ENCODE measurements around the gene HYDIN.

Gene HYDIN

DNA sequence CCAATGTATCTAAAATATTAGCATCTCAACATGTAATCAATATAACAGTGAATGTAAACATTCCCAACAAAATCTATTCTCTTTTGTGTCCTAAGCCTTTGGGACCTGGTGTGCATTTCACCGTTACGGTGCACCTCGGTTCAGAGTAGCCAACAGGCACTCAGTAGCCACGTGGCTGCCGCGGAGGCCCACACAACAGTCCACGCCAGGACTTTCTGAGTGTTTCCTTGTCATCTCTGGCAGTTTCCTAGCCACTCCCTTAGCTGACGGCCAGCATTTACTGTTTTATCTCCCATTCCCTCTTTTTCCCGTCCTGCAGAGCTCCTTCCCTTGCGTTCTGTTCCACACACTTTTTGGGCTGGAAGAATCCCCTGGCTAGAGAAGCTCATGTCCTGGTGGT, 465.9 kb downstream of the HYDIN start:
- TF ChIP-seq, protein P1, sequence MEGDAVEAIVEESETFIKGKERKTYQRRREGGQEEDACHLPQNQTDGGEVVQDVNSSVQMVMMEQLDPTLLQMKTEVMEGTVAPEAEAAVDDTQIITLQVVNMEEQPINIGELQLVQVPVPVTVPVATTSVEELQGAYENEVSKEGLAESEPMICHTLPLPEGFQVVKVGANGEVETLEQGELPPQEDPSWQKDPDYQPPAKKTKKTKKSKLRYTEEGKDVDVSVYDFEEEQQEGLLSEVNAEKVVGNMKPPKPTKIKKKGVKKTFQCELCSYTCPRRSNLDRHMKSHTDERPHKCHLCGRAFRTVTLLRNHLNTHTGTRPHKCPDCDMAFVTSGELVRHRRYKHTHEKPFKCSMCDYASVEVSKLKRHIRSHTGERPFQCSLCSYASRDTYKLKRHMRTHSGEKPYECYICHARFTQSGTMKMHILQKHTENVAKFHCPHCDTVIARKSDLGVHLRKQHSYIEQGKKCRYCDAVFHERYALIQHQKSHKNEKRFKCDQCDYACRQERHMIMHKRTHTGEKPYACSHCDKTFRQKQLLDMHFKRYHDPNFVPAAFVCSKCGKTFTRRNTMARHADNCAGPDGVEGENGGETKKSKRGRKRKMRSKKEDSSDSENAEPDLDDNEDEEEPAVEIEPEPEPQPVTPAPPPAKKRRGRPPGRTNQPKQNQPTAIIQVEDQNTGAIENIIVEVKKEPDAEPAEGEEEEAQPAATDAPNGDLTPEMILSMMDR (IDR thresholded peaks at IDR 0.05) = no peak
- H3K36me3 ChIP-seq = peaks cover 92% of the 10 kb centered on the region
- H3K27ac ChIP-seq = no peak overlapping the region
- no peaks in the 10 kb centered on the region for H3K4me1 ChIP-seq (ENCODE audit: control insufficient read depth in 1 of 2, insufficient read depth in 1 of 2, low read depth in 1 of 2, low read length in 1 of 2)
- no peaks in the 10 kb centered on the region for H3K9me3 ChIP-seq
- no peaks in the 10 kb centered on the region for H3K27me3 ChIP-seq
- H3K4me3 ChIP-seq (ENCODE audit: low read depth in 1 of 2, low read length in 1 of 2) = no peak overlapping the region

DNA sequence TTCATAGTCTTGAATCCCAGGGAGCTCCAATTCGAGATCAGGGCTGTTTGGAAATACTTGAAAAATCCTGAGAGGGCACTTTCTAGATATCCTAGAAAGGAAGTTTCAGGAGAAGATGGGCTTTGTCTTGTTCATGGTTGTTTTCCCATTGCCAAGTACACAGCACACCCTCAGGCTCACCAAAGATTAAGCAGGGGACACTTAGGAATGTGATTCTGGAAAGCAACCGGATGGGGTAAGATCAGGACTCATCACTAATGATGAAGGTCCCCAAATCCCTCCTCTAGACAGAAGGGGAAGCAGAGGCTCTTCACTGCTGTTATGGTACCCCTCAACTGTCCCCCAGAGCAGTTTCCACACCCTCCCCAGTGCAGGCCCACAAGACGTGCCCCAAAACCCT, 470.3 kb downstream of the HYDIN start:
- TF ChIP-seq, protein P1 (IDR thresholded peaks at IDR 0.05) = no peak
- peaks cover 93% of the 10 kb centered on the region for H3K36me3 ChIP-seq
- no peaks in the 10 kb centered on the region for H3K9me3 ChIP-seq
- H3K4me3 ChIP-seq (ENCODE audit: low read depth in 1 of 2, low read length in 1 of 2) = no peak overlapping the region
- H3K27me3 ChIP-seq = no peaks in the 10 kb centered on the region
- no peak overlapping the region for H3K27ac ChIP-seq
- no peaks in the 10 kb centered on the region for H3K4me1 ChIP-seq (ENCODE audit: control insufficient read depth in 1 of 2, insufficient read depth in 1 of 2, low read depth in 1 of 2, low read length in 1 of 2)

DNA sequence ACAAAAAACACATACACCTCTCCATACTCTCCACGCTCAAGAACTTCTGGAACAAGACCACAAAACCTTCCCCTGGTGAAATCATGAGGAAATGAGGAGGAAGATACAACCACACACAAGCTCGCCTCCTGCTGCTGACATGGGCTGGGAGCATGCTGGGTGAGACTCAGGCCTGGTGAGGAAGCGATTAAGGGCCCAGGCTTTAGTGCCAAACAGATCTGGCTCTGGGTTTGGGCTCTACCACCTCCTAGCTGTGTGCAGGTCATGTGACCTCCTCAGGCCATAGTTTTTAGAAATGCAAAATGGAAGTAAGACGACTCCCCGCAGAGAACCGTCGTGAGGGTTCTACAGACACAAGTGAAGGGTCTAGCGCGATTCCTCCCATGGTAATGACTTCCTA, 470.9 kb downstream of the HYDIN start:
- Histone ChIP-seq H3K36me3 (peaks cover 94% of the 10 kb centered on the region), H3K4me3 (ENCODE audit: low read depth in 1 of 2, low read length in 1 of 2) (no peak overlapping the region), H3K4me1 (ENCODE audit: control insufficient read depth in 1 of 2, insufficient read depth in 1 of 2, low read depth in 1 of 2, low read length in 1 of 2) (no peaks in the 10 kb centered on the region), H3K27me3 (no peaks in the 10 kb centered on the region), H3K9me3 (no peaks in the 10 kb centered on the region), H3K27ac (no peak overlapping the region)
- TF ChIP-seq, protein P1 (IDR thresholded peaks at IDR 0.05) = no peak

DNA sequence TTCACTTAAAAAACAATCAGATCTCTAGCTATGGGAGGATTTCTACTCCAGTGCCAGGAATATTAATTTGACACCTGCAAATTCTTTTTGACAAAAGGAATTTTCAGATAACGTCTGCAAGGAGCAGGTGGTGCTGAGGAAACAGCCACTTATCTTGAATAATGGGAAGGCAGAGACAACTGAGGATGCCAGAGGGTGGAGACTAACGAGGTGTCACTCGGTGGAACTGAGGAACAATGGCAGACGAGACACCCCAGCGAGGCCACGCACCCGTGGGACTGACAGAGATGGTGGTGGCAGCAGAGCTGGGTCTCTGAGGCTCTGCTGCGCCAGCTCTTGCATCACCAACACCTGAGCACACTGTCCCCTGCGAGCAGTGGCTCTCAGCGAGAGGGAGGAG, 471.7 kb downstream of the HYDIN start:
- Histone ChIP-seq H3K27me3 (no peaks in the 10 kb centered on the region), H3K27ac (no peak overlapping the region), H3K4me3 (ENCODE audit: low read depth in 1 of 2, low read length in 1 of 2) (no peak overlapping the region), H3K9me3 (no peaks in the 10 kb centered on the region), H3K4me1 (ENCODE audit: control insufficient read depth in 1 of 2, insufficient read depth in 1 of 2, low read depth in 1 of 2, low read length in 1 of 2) (no peaks in the 10 kb centered on the region), H3K36me3 (peaks cover 91% of the 10 kb centered on the region)
- TF ChIP-seq, protein P1 (IDR thresholded peaks at IDR 0.05) = no peak
